ENCODE results near the gene COQ3.
A peak's percentile ranks its signal among the peaks of the same experiment; 100 is the strongest.

The COQ3 gene

GRCh38 chr6:99331531-99331930, 62.5 kb downstream of the COQ3 start:
- DNase-seq (ENCODE audit: low spot score) = no peak

DNA sequence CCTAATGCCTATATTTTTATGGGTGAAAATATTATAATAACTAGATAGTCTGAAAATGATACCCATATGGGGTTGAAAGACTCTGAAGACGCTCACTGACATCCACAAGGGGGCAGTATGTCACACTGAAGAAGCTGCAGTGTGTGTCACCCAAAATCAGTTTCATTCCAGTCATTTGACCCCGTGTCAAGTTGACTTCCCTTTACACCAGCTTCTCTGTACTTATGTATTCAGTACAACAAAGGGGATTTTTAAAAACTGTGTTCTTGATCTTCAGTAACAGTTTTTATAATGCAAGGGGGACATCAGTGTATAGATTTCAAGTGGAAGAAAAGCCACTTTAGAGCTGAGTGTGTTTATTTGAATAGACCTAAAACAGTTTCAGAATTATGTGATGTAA, 63.8 kb downstream of the COQ3 start:
- peak; percentile 69 for DNase-seq (ENCODE audit: low spot score)

- no peak for DNase-seq (ENCODE audit: low spot score)
Observed at GRCh38 chr6:99324996-99325395, 69.0 kb downstream of the COQ3 start.
